KMS-11 (cell line): ENCODE measurements around the gene FNDC3B.

Experiments used
- H2AFZ ChIP-seq: fragments of 200-600 bp; sonication (generic); 2 replicates; pipeline ENCODE4 v1.6.1; 2016; ENCODE audit warnings: antibody characterized with exemption, mixed run types, low read depth
- H3K27ac ChIP-seq: fragments of 200-600 bp; sonication (generic); 2 replicates; pipeline ENCODE4 v1.6.1; 2016; ENCODE audit warnings: mild to moderate bottlenecking, mixed run types
- H3K27me3 ChIP-seq: fragments of 200-600 bp; sonication (generic); 2 replicates; pipeline ENCODE4 v1.6.1; 2017; ENCODE audit warnings: mild to moderate bottlenecking, low read depth, mixed run types, moderate library complexity; ENCODE audit not compliant: insufficient read depth
- H3K36me3 ChIP-seq: fragments of 200-600 bp; sonication (generic); 2 replicates; pipeline ENCODE4 v1.6.1; 2017; ENCODE audit warnings: mild to moderate bottlenecking, mixed run types; ENCODE audit not compliant: insufficient read depth
- H3K4me1 ChIP-seq: fragments of 200-600 bp; sonication (generic); 2 replicates; pipeline ENCODE4 v1.6.1; 2016; ENCODE audit warnings: mild to moderate bottlenecking, low read depth, mixed run types; ENCODE audit not compliant: poor library complexity, severe bottlenecking
- H3K4me2 ChIP-seq: fragments of 200-600 bp; sonication (generic); 2 replicates; pipeline ENCODE4 v1.7.0; 2016; ENCODE audit warnings: mild to moderate bottlenecking, mixed run types
- H3K4me3 ChIP-seq: fragments of 200-600 bp; sonication (generic); IDR thresholded peaks from 2 replicates; pipeline ENCODE4 v1.6.1; 2017; ENCODE audit warnings: low read depth, low read length, mixed read lengths; ENCODE audit not compliant: insufficient read depth
- H3K79me2 ChIP-seq: fragments of 200-600 bp; sonication (generic); 2 replicates; pipeline ENCODE4 v1.6.1; 2016; ENCODE audit warnings: low read depth, mixed run types; ENCODE audit not compliant: insufficient read depth
- H3K9ac ChIP-seq: fragments of 200-600 bp; sonication (generic); 2 replicates; pipeline ENCODE4 v1.6.1; 2016; ENCODE audit warnings: mild to moderate bottlenecking, mixed run types
- H4K20me1 ChIP-seq: fragments of 200-600 bp; sonication (generic); 2 replicates; pipeline ENCODE4 v1.6.1; 2016; ENCODE audit warnings: mild to moderate bottlenecking, mixed run types; ENCODE audit not compliant: insufficient read depth
- TF ChIP-seq, protein P1 (sequence below): fragments of 200-600 bp; sonication (generic); conservative IDR thresholded peaks from 2 replicates; pipeline ENCODE4 v1.6.1; 2017; ENCODE audit warnings: low read depth, mild to moderate bottlenecking, antibody characterized with exemption, low read length, moderate library complexity, mixed read lengths

Gene FNDC3B

GRCh38 chr3:172274906-172275305, 235.5 kb downstream of the FNDC3B start:
- no peak overlapping the region for H3K4me3 ChIP-seq
- H3K27me3 ChIP-seq: no peaks in the 10 kb centered on the region
- no peak overlapping the region for H3K9ac ChIP-seq
- H3K4me1 ChIP-seq: peaks cover 13% of the 10 kb centered on the region
- H3K36me3 ChIP-seq: no peaks in the 10 kb centered on the region
- TF ChIP-seq, protein P1, sequence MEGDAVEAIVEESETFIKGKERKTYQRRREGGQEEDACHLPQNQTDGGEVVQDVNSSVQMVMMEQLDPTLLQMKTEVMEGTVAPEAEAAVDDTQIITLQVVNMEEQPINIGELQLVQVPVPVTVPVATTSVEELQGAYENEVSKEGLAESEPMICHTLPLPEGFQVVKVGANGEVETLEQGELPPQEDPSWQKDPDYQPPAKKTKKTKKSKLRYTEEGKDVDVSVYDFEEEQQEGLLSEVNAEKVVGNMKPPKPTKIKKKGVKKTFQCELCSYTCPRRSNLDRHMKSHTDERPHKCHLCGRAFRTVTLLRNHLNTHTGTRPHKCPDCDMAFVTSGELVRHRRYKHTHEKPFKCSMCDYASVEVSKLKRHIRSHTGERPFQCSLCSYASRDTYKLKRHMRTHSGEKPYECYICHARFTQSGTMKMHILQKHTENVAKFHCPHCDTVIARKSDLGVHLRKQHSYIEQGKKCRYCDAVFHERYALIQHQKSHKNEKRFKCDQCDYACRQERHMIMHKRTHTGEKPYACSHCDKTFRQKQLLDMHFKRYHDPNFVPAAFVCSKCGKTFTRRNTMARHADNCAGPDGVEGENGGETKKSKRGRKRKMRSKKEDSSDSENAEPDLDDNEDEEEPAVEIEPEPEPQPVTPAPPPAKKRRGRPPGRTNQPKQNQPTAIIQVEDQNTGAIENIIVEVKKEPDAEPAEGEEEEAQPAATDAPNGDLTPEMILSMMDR: no peak
- no peak overlapping the region for H3K27ac ChIP-seq
- no peak overlapping the region for H2AFZ ChIP-seq
- H4K20me1 ChIP-seq: no peaks in the 10 kb centered on the region
- no peak overlapping the region for H3K4me2 ChIP-seq
- no peaks in the 10 kb centered on the region; the same call in 1 of the 2 replicates for H3K79me2 ChIP-seq

- Histone ChIP-seq H2AFZ (no peak overlapping the region), H3K4me2 (no peak overlapping the region), H3K4me3 (no peak overlapping the region), H3K36me3 (no peaks in the 10 kb centered on the region), H4K20me1 (no peaks in the 10 kb centered on the region), H3K27me3 (no peaks in the 10 kb centered on the region), H3K79me2 (no peaks in the 10 kb centered on the region; the same call in 1 of the 2 replicates), H3K4me1 (peaks cover 13% of the 10 kb centered on the region), H3K9ac (no peak overlapping the region), H3K27ac (no peak overlapping the region)
- TF ChIP-seq, protein P1: no peak
Observed at GRCh38 chr3:172275586-172275985, 236.2 kb downstream of the FNDC3B start.

GRCh38 chr3:172276103-172276502, 236.7 kb downstream of the FNDC3B start:
- Histone ChIP-seq H3K27ac (no peak overlapping the region), H3K79me2 (no peaks in the 10 kb centered on the region; the same call in 1 of the 2 replicates), H3K4me1 (peaks cover 13% of the 10 kb centered on the region), H2AFZ (no peak overlapping the region), H3K4me2 (no peak overlapping the region), H3K4me3 (no peak overlapping the region), H3K27me3 (no peaks in the 10 kb centered on the region), H3K9ac (no peak overlapping the region), H4K20me1 (no peaks in the 10 kb centered on the region), H3K36me3 (no peaks in the 10 kb centered on the region)
- TF ChIP-seq, protein P1: no peak

- peaks cover under 1% of the 10 kb centered on the region; the same call in 1 of the 2 replicates for H3K79me2 ChIP-seq
- H3K27ac ChIP-seq: no peak overlapping the region
- H3K9ac ChIP-seq: no peak overlapping the region
- no peak overlapping the region for H3K4me3 ChIP-seq
- H2AFZ ChIP-seq: no peak overlapping the region
- no peaks in the 10 kb centered on the region for H3K36me3 ChIP-seq
- H3K4me1 ChIP-seq: peaks cover 13% of the 10 kb centered on the region
- no peak overlapping the region for H3K4me2 ChIP-seq
- no peaks in the 10 kb centered on the region for H3K27me3 ChIP-seq
- TF ChIP-seq, protein P1: no peak
- H4K20me1 ChIP-seq: no peaks in the 10 kb centered on the region
Observed at GRCh38 chr3:172277151-172277652, 237.8 kb downstream of the FNDC3B start.
